Ishikawa (cell line): ENCODE results near the gene CASQ2.

Source experiments
- CEBPB ChIP-seq: IDR thresholded peaks from 2 replicates; pipeline ENCODE4 v1.6.1; 2012
- CREB1 ChIP-seq: IDR thresholded peaks from 2 replicates; pipeline ENCODE4 v1.6.1; 2012; ENCODE audit warnings: low read depth
- EGR1 ChIP-seq: IDR thresholded peaks from 2 replicates; pipeline ENCODE4 v1.6.1; 2012
- EP300 ChIP-seq: IDR thresholded peaks from 2 replicates; pipeline ENCODE4 v1.6.1; 2012; ENCODE audit warnings: borderline replicate concordance
- FOXM1 ChIP-seq: IDR thresholded peaks from 2 replicates; pipeline ENCODE4 v1.6.1; 2012; ENCODE audit warnings: low read depth, borderline replicate concordance
- MAX ChIP-seq: IDR thresholded peaks from 2 replicates; pipeline ENCODE4 v1.6.1; 2012
- NFIC ChIP-seq: IDR thresholded peaks from 2 replicates; pipeline ENCODE4 v1.6.1; 2012
- RAD21 ChIP-seq: IDR thresholded peaks from 2 replicates; pipeline ENCODE4 v1.6.1; 2012; ENCODE audit warnings: low read depth
- REST ChIP-seq: IDR thresholded peaks from 2 replicates; pipeline ENCODE4 v1.6.1; 2012; ENCODE audit warnings: low read depth, mild to moderate bottlenecking
- TAF1 ChIP-seq: IDR thresholded peaks from 2 replicates; pipeline ENCODE4 v1.6.1; 2012; ENCODE audit warnings: low read depth, mild to moderate bottlenecking
- TCF12 ChIP-seq: IDR thresholded peaks from 2 replicates; pipeline ENCODE4 v1.6.1; 2012; ENCODE audit warnings: low read depth
- TEAD4 ChIP-seq: IDR thresholded peaks from 2 replicates; pipeline ENCODE4 v1.6.1; 2012
- USF1 ChIP-seq: IDR thresholded peaks from 2 replicates; pipeline ENCODE4 v1.6.1; 2012
- YY1 ChIP-seq: IDR thresholded peaks from 2 replicates; pipeline ENCODE4 v1.6.1; 2012; ENCODE audit warnings: low read depth
- ZBTB7A ChIP-seq: IDR thresholded peaks from 2 replicates; pipeline ENCODE4 v1.6.1; 2012; ENCODE audit warnings: low read depth

Gene CASQ2

DNA sequence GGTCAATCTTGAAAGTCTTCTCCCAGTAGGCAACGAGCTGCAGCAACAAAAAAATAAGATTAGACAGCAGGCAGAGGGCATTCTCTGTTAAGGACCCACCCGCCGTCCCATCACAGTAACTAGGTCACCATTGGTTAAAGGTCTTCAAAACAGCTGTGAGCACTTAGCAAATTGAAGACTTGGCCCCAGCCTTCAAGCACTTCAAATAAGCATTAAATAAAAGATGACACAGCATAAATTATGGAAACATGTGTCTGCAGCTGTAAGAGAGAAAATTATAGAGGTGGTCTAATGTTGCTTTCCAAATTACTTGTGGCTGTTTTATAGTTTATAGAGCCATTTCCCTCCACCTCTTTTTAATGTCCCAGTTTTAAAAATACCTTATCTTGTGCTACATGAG lies 65.6 kb downstream of the CASQ2 start:
- TF ChIP-seq MAX (no peak), NFIC (no peak), REST (no peak), YY1 (no peak), TEAD4 (no peak), RAD21 (no peak), FOXM1 (no peak), EGR1 (no peak), CREB1 (no peak), TAF1 (no peak), TCF12 (no peak), ZBTB7A (no peak), USF1 (no peak), EP300 (no peak), CEBPB (no peak)

DNA sequence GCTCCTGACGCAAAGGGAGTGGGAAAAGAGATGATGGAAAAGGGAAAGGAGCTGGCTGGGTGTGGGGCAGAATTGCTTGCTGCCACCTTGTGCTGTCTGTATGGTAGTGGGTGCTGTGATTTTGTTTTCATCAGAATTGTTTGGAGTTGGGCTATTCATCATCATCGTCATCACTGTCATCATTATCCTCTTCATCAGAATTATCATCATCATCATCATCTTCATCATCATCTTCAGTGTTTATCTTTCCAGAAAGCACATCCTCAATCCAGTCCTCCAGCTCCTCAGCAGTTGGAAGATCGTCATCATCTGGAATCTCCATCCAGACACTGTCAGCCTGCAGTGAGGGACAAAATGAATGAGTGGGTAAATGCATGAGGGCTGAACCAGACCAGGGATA lies 67.4 kb downstream of the CASQ2 start:
- TF ChIP-seq YY1 (no peak), TCF12 (no peak), MAX (no peak), EGR1 (no peak), FOXM1 (no peak), TEAD4 (no peak)

DNA sequence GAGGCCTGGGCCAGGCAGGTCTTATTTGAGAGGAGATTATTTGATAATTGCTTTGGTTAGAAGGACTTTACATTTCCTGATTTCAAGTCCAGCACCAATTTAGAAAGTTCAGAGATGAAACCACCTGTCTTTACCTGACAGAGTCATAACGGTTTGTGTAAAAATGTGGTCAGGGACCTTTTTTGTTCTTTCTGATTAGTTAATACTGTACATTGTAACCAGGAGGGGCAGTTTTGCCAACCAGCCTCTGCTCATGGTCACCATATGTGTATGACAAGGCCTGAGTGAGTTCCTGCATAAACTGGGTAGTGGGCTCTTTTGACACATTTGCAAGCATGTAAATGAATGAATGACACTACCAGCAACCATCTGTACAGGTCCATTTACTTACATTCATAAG lies 70.9 kb downstream of the CASQ2 start:
- no peak for TF ChIP-seq TEAD4
- no peak for TF ChIP-seq EGR1
- no peak for TF ChIP-seq ZBTB7A
- no peak for TF ChIP-seq FOXM1
- no peak for TF ChIP-seq MAX
- no peak for TF ChIP-seq USF1
- TF ChIP-seq REST: no peak

- TF ChIP-seq EGR1 (no peak), TAF1 (no peak), YY1 (no peak), CREB1 (no peak), REST (no peak), USF1 (no peak), TCF12 (no peak)
Observed at GRCh38 chr1:115694805-115695204, 73.7 kb downstream of the CASQ2 start.

DNA sequence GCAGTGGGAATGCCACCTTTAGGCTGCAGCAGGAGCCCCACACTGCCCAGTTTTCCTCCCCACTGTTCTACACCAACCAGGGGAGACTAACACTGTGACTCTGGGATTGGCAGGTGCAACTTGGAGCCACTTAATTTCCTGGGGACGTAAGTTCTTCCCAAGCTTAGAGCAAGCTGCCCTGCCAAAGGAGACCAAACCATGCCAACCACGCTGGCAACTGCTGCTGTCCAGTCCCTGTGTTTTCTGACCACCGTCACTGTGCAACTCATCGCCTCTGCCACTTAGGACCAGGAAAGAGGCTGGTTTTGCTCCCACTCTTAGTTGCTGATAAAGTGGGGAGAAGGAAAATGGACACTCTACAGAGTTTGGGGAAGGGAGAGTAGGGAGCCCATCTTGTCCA lies 76.3 kb downstream of the CASQ2 start:
- TF ChIP-seq REST (no peak), FOXM1 (no peak), EP300 (no peak), TAF1 (no peak), USF1 (no peak), ZBTB7A (no peak), RAD21 (no peak), YY1 (no peak), TCF12 (no peak), NFIC (no peak), CEBPB (no peak), EGR1 (no peak), CREB1 (no peak), TEAD4 (no peak), MAX (no peak)
